Rectal smooth muscle tissue (tissue), 1 donor: ENCODE results near the gene OR2V1.
"Not testable (repeated sequence)": the region's sequence is repeated elsewhere in the genome, so short reads cannot be mapped to it uniquely, and the experiment has no call there.

Experiments
- H3K27ac ChIP-seq: one replicate; pipeline ENCODE4 v1.7.0; 2013; ENCODE audit warnings: low read depth, low read length, inconsistent platforms
- H3K27me3 ChIP-seq: one replicate; pipeline ENCODE4 v1.7.0; 2013; ENCODE audit warnings: low read length; ENCODE audit not compliant: control insufficient read depth, insufficient read depth
- H3K36me3 ChIP-seq: one replicate; pipeline ENCODE4 v1.7.0; 2013; ENCODE audit warnings: low read length; ENCODE audit not compliant: control insufficient read depth, insufficient read depth
- H3K4me1 ChIP-seq: one replicate; pipeline ENCODE4 v1.7.0; 2013; ENCODE audit warnings: low read length; ENCODE audit not compliant: control insufficient read depth, insufficient read depth
- H3K4me3 ChIP-seq: one replicate; pipeline ENCODE4 v1.7.0; 2013; ENCODE audit warnings: low read length
- H3K9ac ChIP-seq: one replicate; pipeline ENCODE4 v1.7.0; 2013; ENCODE audit warnings: low read length

OR2V1 gene

GRCh38 chr5:181114844-181115778 lies 15.9 kb downstream of the OR2V1 start:
- H3K27me3 ChIP-seq = peaks cover 21% of the 10 kb centered on the region
- no peak overlapping the region for H3K4me3 ChIP-seq
- H3K36me3 ChIP-seq = no peaks in the 10 kb centered on the region
- H3K9ac ChIP-seq = no peak overlapping the region
- no peak overlapping the region for H3K27ac ChIP-seq
- H3K4me1 ChIP-seq = no peaks in the 10 kb centered on the region

- no peaks in the 10 kb centered on the region for H3K4me1 ChIP-seq
- H3K36me3 ChIP-seq = no peaks in the 10 kb centered on the region
- peaks cover 21% of the 10 kb centered on the region for H3K27me3 ChIP-seq
- H3K4me3 ChIP-seq = no peak overlapping the region
- H3K9ac ChIP-seq = no peak overlapping the region
- no peak overlapping the region for H3K27ac ChIP-seq
These were observed 16.6 kb downstream of the OR2V1 start for GRCh38 chr5:181114284-181114843.

GRCh38 chr5:181113572-181113971 lies 17.4 kb downstream of the OR2V1 start:
- H3K9ac ChIP-seq, H3K4me3 ChIP-seq, H3K27ac ChIP-seq, H3K4me1 ChIP-seq, H3K36me3 ChIP-seq: not testable (repeated sequence)
- H3K27me3 ChIP-seq = peaks cover 26% of the 10 kb centered on the region

GRCh38 chr5:181112476-181112875 lies 18.5 kb downstream of the OR2V1 start:
- H3K4me1 ChIP-seq = no peaks in the 10 kb centered on the region
- H3K27me3 ChIP-seq = peaks cover 30% of the 10 kb centered on the region
- H3K4me3 ChIP-seq = no peak overlapping the region
- H3K9ac ChIP-seq = no peak overlapping the region
- no peaks in the 10 kb centered on the region for H3K36me3 ChIP-seq
- no peak overlapping the region for H3K27ac ChIP-seq

- Histone ChIP-seq H3K4me3 (no peak overlapping the region), H3K27ac (no peak overlapping the region), H3K27me3 (peaks cover 31% of the 10 kb centered on the region), H3K36me3 (no peaks in the 10 kb centered on the region), H3K4me1 (no peaks in the 10 kb centered on the region), H3K9ac (no peak overlapping the region)
These were observed 20.0 kb downstream of the OR2V1 start for GRCh38 chr5:181111010-181111409.

- Histone ChIP-seq H3K36me3 (no peaks in the 10 kb centered on the region), H3K27ac (no peak overlapping the region), H3K4me1 (no peaks in the 10 kb centered on the region), H3K4me3 (no peak overlapping the region), H3K27me3 (peaks cover 20% of the 10 kb centered on the region), H3K9ac (no peak overlapping the region)
These were observed 21.4 kb downstream of the OR2V1 start for GRCh38 chr5:181109489-181110013.

- peaks cover 15% of the 10 kb centered on the region for H3K27me3 ChIP-seq
- H3K36me3 ChIP-seq = no peaks in the 10 kb centered on the region
- H3K4me1 ChIP-seq = no peaks in the 10 kb centered on the region
- H3K4me3 ChIP-seq = no peak overlapping the region
- no peak overlapping the region for H3K27ac ChIP-seq
- H3K9ac ChIP-seq = no peak overlapping the region
These were observed 22.3 kb downstream of the OR2V1 start for GRCh38 chr5:181108578-181109165.

GRCh38 chr5:181107699-181108098 lies 23.3 kb downstream of the OR2V1 start:
- Histone ChIP-seq H3K27ac (no peak overlapping the region), H3K9ac (no peak overlapping the region), H3K27me3 (peaks cover 15% of the 10 kb centered on the region), H3K4me1 (no peaks in the 10 kb centered on the region), H3K4me3 (no peak overlapping the region), H3K36me3 (no peaks in the 10 kb centered on the region)

- no peaks in the 10 kb centered on the region for H3K36me3 ChIP-seq
- H3K27ac ChIP-seq = no peak overlapping the region
- H3K27me3 ChIP-seq = peaks cover 16% of the 10 kb centered on the region
- no peak overlapping the region for H3K9ac ChIP-seq
- H3K4me3 ChIP-seq = no peak overlapping the region
- no peaks in the 10 kb centered on the region for H3K4me1 ChIP-seq
These were observed 25.5 kb downstream of the OR2V1 start for GRCh38 chr5:181105391-181106025.

- H3K27ac ChIP-seq, H3K36me3 ChIP-seq, H3K4me1 ChIP-seq, H3K4me3 ChIP-seq, H3K9ac ChIP-seq: not testable (repeated sequence)
- peaks cover 23% of the 10 kb centered on the region for H3K27me3 ChIP-seq
These were observed 26.2 kb downstream of the OR2V1 start for GRCh38 chr5:181104606-181105390.

GRCh38 chr5:181104259-181104568 lies 26.8 kb downstream of the OR2V1 start:
- H3K9ac ChIP-seq, H3K4me1 ChIP-seq, H3K36me3 ChIP-seq, H3K27ac ChIP-seq, H3K4me3 ChIP-seq: not testable (repeated sequence)
- H3K27me3 ChIP-seq = peaks cover 29% of the 10 kb centered on the region
